GM20000 (cell line): ENCODE data around the gene FRAS1.
"Not testable (repeated sequence)": the region's sequence is repeated elsewhere in the genome, so short reads cannot be mapped to it uniquely, and the experiment has no call there.

Experiments
- DNase-seq: peaks from one replicate; pipeline ENCODE4 v3.0.0; 2012; ENCODE audit warnings: low spot score
- CTCF ChIP-seq: IDR thresholded peaks from 2 replicates; pipeline ENCODE4 v1.5.1; 2012; ENCODE audit warnings: mild to moderate bottlenecking, control low read depth; ENCODE audit errors: extremely low read depth, missing control alignments

FRAS1 gene

GRCh38 chr4:78227411-78228057 is 170.4 kb downstream of the FRAS1 start:
- no peak for DNase-seq
- TF ChIP-seq CTCF: no peak

- no peak for TF ChIP-seq CTCF
- DNase-seq: no peak
Measured at GRCh38 chr4:78235800-78236199, 178.7 kb downstream of the FRAS1 start.

GRCh38 chr4:78237360-78237759 is 180.2 kb downstream of the FRAS1 start:
- no peak for TF ChIP-seq CTCF

GRCh38 chr4:78242071-78242470 is 184.9 kb downstream of the FRAS1 start:
- no peak for TF ChIP-seq CTCF
- no peak for DNase-seq

More at GRCh38 chr4:78237360-78237759, 180.2 kb downstream of the FRAS1 start:
- DNase-seq: no peak

- no peak for TF ChIP-seq CTCF
- no peak for DNase-seq
Measured at GRCh38 chr4:78244705-78245485, 187.8 kb downstream of the FRAS1 start.

- no peak for TF ChIP-seq CTCF
Measured at GRCh38 chr4:78247536-78248285, 190.6 kb downstream of the FRAS1 start.

GRCh38 chr4:78250500-78250899 is 193.4 kb downstream of the FRAS1 start:
- no peak for DNase-seq
- no peak for TF ChIP-seq CTCF

More at GRCh38 chr4:78247536-78248285, 190.6 kb downstream of the FRAS1 start:
- no peak for DNase-seq

GRCh38 chr4:78252773-78253172 is 195.7 kb downstream of the FRAS1 start:
- not testable (repeated sequence) for DNase-seq
